ENCODE results near the gene RAB37.

RAB37 gene

GRCh38 chr17:74770498-74771318, 33.7 kb downstream of the RAB37 start:
- H3K36me3 ChIP-seq (ENCODE audit: control insufficient read depth, insufficient read depth, low read length) = peaks cover 21% of the 10 kb centered on the region
- H3K27ac ChIP-seq (ENCODE audit: low read length) = no peak overlapping the region
- no peak overlapping the region for H3K4me3 ChIP-seq (ENCODE audit: low read length)
- no peak for DNase-seq (ENCODE audit: low read depth, low spot score)
- WGBS (ENCODE audit: insufficient coverage, insufficient read length) = no CpG with 5 or more reads among the region's 16 CpGs
- no peaks in the 10 kb centered on the region for H3K9me3 ChIP-seq (ENCODE audit: control insufficient read depth, insufficient read depth, low read length)
- no peaks in the 10 kb centered on the region for H3K27me3 ChIP-seq (ENCODE audit: control insufficient read depth, insufficient read depth, low read length)
- 0 out of 2 replicates have a peak, but pooled peaks cover 1% of the 10 kb centered on the region for H3K4me1 ChIP-seq (ENCODE audit: control insufficient read depth, insufficient read depth, low read length)

GRCh38 chr17:74771319-74771914, 34.4 kb downstream of the RAB37 start:
- WGBS (ENCODE audit: insufficient coverage, insufficient read length) = no CpG with 5 or more reads among the region's 9 CpGs
- H3K36me3 ChIP-seq (ENCODE audit: control insufficient read depth, insufficient read depth, low read length) = peaks cover 21% of the 10 kb centered on the region

GRCh38 chr17:74772053-74772452, 35.0 kb downstream of the RAB37 start:
- Histone ChIP-seq H3K27me3 (ENCODE audit: control insufficient read depth, insufficient read depth, low read length) (no peaks in the 10 kb centered on the region), H3K27ac (ENCODE audit: low read length) (no peak overlapping the region), H3K4me1 (ENCODE audit: control insufficient read depth, insufficient read depth, low read length) (0 out of 2 replicates have a peak, but pooled peaks cover 1% of the 10 kb centered on the region), H3K36me3 (ENCODE audit: control insufficient read depth, insufficient read depth, low read length) (peaks cover 21% of the 10 kb centered on the region), H3K9me3 (ENCODE audit: control insufficient read depth, insufficient read depth, low read length) (no peaks in the 10 kb centered on the region), H3K4me3 (ENCODE audit: low read length) (no peak overlapping the region)
- no CpG with 5 or more reads among the region's 13 CpGs for WGBS (ENCODE audit: insufficient coverage, insufficient read length)
- no peak for DNase-seq (ENCODE audit: low read depth, low spot score)

More at GRCh38 chr17:74771319-74771914, 34.4 kb downstream of the RAB37 start:
- DNase-seq (ENCODE audit: low read depth, low spot score) = no peak
- Histone ChIP-seq H3K4me3 (ENCODE audit: low read length) (no peak overlapping the region), H3K9me3 (ENCODE audit: control insufficient read depth, insufficient read depth, low read length) (no peaks in the 10 kb centered on the region), H3K27me3 (ENCODE audit: control insufficient read depth, insufficient read depth, low read length) (no peaks in the 10 kb centered on the region), H3K27ac (ENCODE audit: low read length) (no peak overlapping the region), H3K4me1 (ENCODE audit: control insufficient read depth, insufficient read depth, low read length) (0 out of 2 replicates have a peak, but pooled peaks cover 1% of the 10 kb centered on the region)

GRCh38 chr17:74773414-74773813, 36.4 kb downstream of the RAB37 start:
- DNase-seq (ENCODE audit: low read depth, low spot score) = no peak
- no peaks in the 10 kb centered on the region for H3K9me3 ChIP-seq (ENCODE audit: control insufficient read depth, insufficient read depth, low read length)
- WGBS (ENCODE audit: insufficient coverage, insufficient read length) = no CpG with 5 or more reads among the region's 6 CpGs
- no peaks in the 10 kb centered on the region for H3K27me3 ChIP-seq (ENCODE audit: control insufficient read depth, insufficient read depth, low read length)
- 0 out of 2 replicates have a peak, but pooled peaks cover 1% of the 10 kb centered on the region for H3K4me1 ChIP-seq (ENCODE audit: control insufficient read depth, insufficient read depth, low read length)
- H3K4me3 ChIP-seq (ENCODE audit: low read length) = no peak overlapping the region
- H3K27ac ChIP-seq (ENCODE audit: low read length) = no peak overlapping the region
- H3K36me3 ChIP-seq (ENCODE audit: control insufficient read depth, insufficient read depth, low read length) = peaks cover 21% of the 10 kb centered on the region

- Histone ChIP-seq H3K27ac (ENCODE audit: low read length) (no peak overlapping the region), H3K4me3 (ENCODE audit: low read length) (no peak overlapping the region), H3K4me1 (ENCODE audit: control insufficient read depth, insufficient read depth, low read length) (0 out of 2 replicates have a peak, but pooled peaks cover 1% of the 10 kb centered on the region), H3K9me3 (ENCODE audit: control insufficient read depth, insufficient read depth, low read length) (no peaks in the 10 kb centered on the region), H3K27me3 (ENCODE audit: control insufficient read depth, insufficient read depth, low read length) (no peaks in the 10 kb centered on the region), H3K36me3 (ENCODE audit: control insufficient read depth, insufficient read depth, low read length) (peaks cover 18% of the 10 kb centered on the region)
- DNase-seq (ENCODE audit: low read depth, low spot score) = no peak
- no CpG with 5 or more reads among the region's 6 CpGs for WGBS (ENCODE audit: insufficient coverage, insufficient read length)
These were observed 36.8 kb downstream of the RAB37 start for GRCh38 chr17:74773871-74774286.

- peak overlapping the region; percentile 68; the same call in 1 of the 2 replicates for H3K4me3 ChIP-seq (ENCODE audit: low read length)
- H3K27ac ChIP-seq (ENCODE audit: low read length) = no peak overlapping the region
- H3K4me1 ChIP-seq (ENCODE audit: control insufficient read depth, insufficient read depth, low read length) = 0 out of 2 replicates have a peak, but pooled peaks cover under 1% of the 10 kb centered on the region
- H3K36me3 ChIP-seq (ENCODE audit: control insufficient read depth, insufficient read depth, low read length) = peaks cover 16% of the 10 kb centered on the region
- no peak for DNase-seq (ENCODE audit: low read depth, low spot score)
- H3K27me3 ChIP-seq (ENCODE audit: control insufficient read depth, insufficient read depth, low read length) = no peaks in the 10 kb centered on the region
- WGBS (ENCODE audit: insufficient coverage, insufficient read length) = no CpG with 5 or more reads among the region's 12 CpGs
- no peaks in the 10 kb centered on the region for H3K9me3 ChIP-seq (ENCODE audit: control insufficient read depth, insufficient read depth, low read length)
These were observed 38.5 kb downstream of the RAB37 start for GRCh38 chr17:74775409-74776043.

- H3K4me3 ChIP-seq (ENCODE audit: low read length) = peak within 1 kb of the TSS; percentile 68
- DNase-seq (ENCODE audit: low read depth, low spot score) = peak; percentile 93
- H3K4me1 ChIP-seq (ENCODE audit: control insufficient read depth, insufficient read depth, low read length) = no peaks in the 10 kb centered on the region
- no CpG with 5 or more reads among the region's 64 CpGs for WGBS (ENCODE audit: insufficient coverage, insufficient read length)
- H3K27ac ChIP-seq (ENCODE audit: low read length) = no peak within 1 kb of the TSS
- no peaks in the 10 kb centered on the region for H3K9me3 ChIP-seq (ENCODE audit: control insufficient read depth, insufficient read depth, low read length)
- H3K36me3 ChIP-seq (ENCODE audit: control insufficient read depth, insufficient read depth, low read length) = peaks cover 15% of the 10 kb centered on the region
- no peaks in the 10 kb centered on the region for H3K27me3 ChIP-seq (ENCODE audit: control insufficient read depth, insufficient read depth, low read length)
These were observed 39.2 kb downstream of the RAB37 start, which contains the start of gene NAT9 for GRCh38 chr17:74776044-74776962. NAT9 (minus strand) TSS chr17:74776345; CDS start chr17:74775698, 647 bp downstream.

GRCh38 chr17:74776990-74777389, 39.9 kb downstream of the RAB37 start:
- H3K27me3 ChIP-seq (ENCODE audit: control insufficient read depth, insufficient read depth, low read length) = no peaks in the 10 kb centered on the region

GRCh38 chr17:74777901-74778515, 41.0 kb downstream of the RAB37 start:
- no peak overlapping the region for H3K27ac ChIP-seq (ENCODE audit: low read length)
- no peaks in the 10 kb centered on the region for H3K9me3 ChIP-seq (ENCODE audit: control insufficient read depth, insufficient read depth, low read length)
- WGBS (ENCODE audit: insufficient coverage, insufficient read length) = no CpG with 5 or more reads among the region's 6 CpGs
- no peaks in the 10 kb centered on the region for H3K27me3 ChIP-seq (ENCODE audit: control insufficient read depth, insufficient read depth, low read length)
- DNase-seq (ENCODE audit: low read depth, low spot score) = no peak
- no peak overlapping the region for H3K4me3 ChIP-seq (ENCODE audit: low read length)
- peaks cover 5% of the 10 kb centered on the region; the same call in 1 of the 2 replicates for H3K36me3 ChIP-seq (ENCODE audit: control insufficient read depth, insufficient read depth, low read length)
- H3K4me1 ChIP-seq (ENCODE audit: control insufficient read depth, insufficient read depth, low read length) = no peaks in the 10 kb centered on the region

More at GRCh38 chr17:74776990-74777389, 39.9 kb downstream of the RAB37 start:
- H3K4me3 ChIP-seq (ENCODE audit: low read length) = peak overlapping the region; percentile 65; the same call in 1 of the 2 replicates
- no CpG with 5 or more reads among the region's 10 CpGs for WGBS (ENCODE audit: insufficient coverage, insufficient read length)
- H3K36me3 ChIP-seq (ENCODE audit: control insufficient read depth, insufficient read depth, low read length) = peaks cover 10% of the 10 kb centered on the region
- H3K9me3 ChIP-seq (ENCODE audit: control insufficient read depth, insufficient read depth, low read length) = no peaks in the 10 kb centered on the region
- no peaks in the 10 kb centered on the region for H3K4me1 ChIP-seq (ENCODE audit: control insufficient read depth, insufficient read depth, low read length)
- no peak overlapping the region for H3K27ac ChIP-seq (ENCODE audit: low read length)
- no peak for DNase-seq (ENCODE audit: low read depth, low spot score)
